OCI-M2 (cell line): ENCODE measurements around the gene RCAN2.

ENCODE experiments used
- DNase-seq: peaks from one replicate; lab custom pipeline; 2025; ENCODE audit not compliant: unreplicated experiment; lab: John Stamatoyannopoulos, UW

Gene RCAN2

GRCh38 chr6:46220352-46221221, 270.7 kb downstream of the RCAN2 start:
- DNase-seq, result no peak

GRCh38 chr6:46219661-46220060, 271.6 kb downstream of the RCAN2 start:
- DNase-seq, result no peak

GRCh38 chr6:46218457-46218856, 272.8 kb downstream of the RCAN2 start:
- no peak for DNase-seq

- DNase-seq, result peak; percentile 11
Observed at GRCh38 chr6:46217671-46218131, 273.5 kb downstream of the RCAN2 start.

- no peak for DNase-seq
Observed at GRCh38 chr6:46216879-46217278, 274.4 kb downstream of the RCAN2 start.

GRCh38 chr6:46215777-46216176, 275.5 kb downstream of the RCAN2 start:
- DNase-seq, result no peak

GRCh38 chr6:46215213-46215612, 276.0 kb downstream of the RCAN2 start:
- no peak for DNase-seq

- no peak for DNase-seq
Observed at GRCh38 chr6:46211917-46212316, 279.3 kb downstream of the RCAN2 start.

- no peak for DNase-seq
Observed at GRCh38 chr6:46210294-46210693, 281.0 kb downstream of the RCAN2 start.

GRCh38 chr6:46208303-46208702, 282.9 kb downstream of the RCAN2 start:
- DNase-seq, result no peak

- DNase-seq, result no peak
Observed at GRCh38 chr6:46207174-46207573, 284.1 kb downstream of the RCAN2 start.

GRCh38 chr6:46204880-46205650, 286.2 kb downstream of the RCAN2 start:
- no peak for DNase-seq

GRCh38 chr6:46203391-46204177, 287.7 kb downstream of the RCAN2 start:
- DNase-seq, result no peak

GRCh38 chr6:46201702-46202101, 289.5 kb downstream of the RCAN2 start:
- no peak for DNase-seq

GRCh38 chr6:46199387-46199786, 291.9 kb downstream of the RCAN2 start:
- DNase-seq, result no peak

GRCh38 chr6:46191961-46192360, 299.3 kb downstream of the RCAN2 start:
- DNase-seq, result no peak

- DNase-seq, result no peak
Observed at GRCh38 chr6:46190889-46191288, 300.4 kb downstream of the RCAN2 start.

GRCh38 chr6:46189726-46190125, 301.5 kb downstream of the RCAN2 start:
- no peak for DNase-seq

GRCh38 chr6:46186583-46186982, 304.7 kb downstream of the RCAN2 start:
- DNase-seq, result no peak

- no peak for DNase-seq
Observed at GRCh38 chr6:46184114-46184513, 307.1 kb downstream of the RCAN2 start.

GRCh38 chr6:46175976-46176375, 315.3 kb downstream of the RCAN2 start:
- no peak for DNase-seq
